C4-2B (cell line): ENCODE data around the gene LYRM4.

ENCODE experiments used
- ZFX ChIP-seq: fragments of 450-650 bp; IDR thresholded peaks from 2 replicates; pipeline ENCODE4 v1.6.1; 2017
- TF ChIP-seq, protein P1 (sequence below): fragments of 450-650 bp; conservative IDR thresholded peaks from 2 replicates; pipeline ENCODE4 v1.5.1; 2017; ENCODE audit warnings: mild to moderate bottlenecking

DNA sequence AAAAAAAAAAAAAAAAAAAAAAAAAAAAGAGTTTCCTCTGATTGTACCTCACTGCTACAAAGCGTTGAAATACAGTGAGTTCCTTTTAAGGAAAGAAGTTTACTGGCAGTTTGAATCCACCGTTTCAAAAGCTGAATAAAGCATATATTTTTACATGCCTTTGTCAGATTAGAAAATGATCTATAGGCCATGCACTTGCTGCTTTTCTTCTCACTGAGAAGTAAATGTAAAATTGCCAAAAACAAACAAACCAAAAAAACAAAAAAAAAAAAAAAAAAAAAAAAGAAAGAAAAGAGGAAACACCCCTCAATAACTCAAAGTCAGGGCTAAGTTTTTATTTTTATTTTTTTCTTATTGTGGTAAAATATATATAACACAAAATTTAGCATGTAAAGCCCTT, 81.9 kb downstream of the LYRM4 start:
- TF ChIP-seq, protein P1, sequence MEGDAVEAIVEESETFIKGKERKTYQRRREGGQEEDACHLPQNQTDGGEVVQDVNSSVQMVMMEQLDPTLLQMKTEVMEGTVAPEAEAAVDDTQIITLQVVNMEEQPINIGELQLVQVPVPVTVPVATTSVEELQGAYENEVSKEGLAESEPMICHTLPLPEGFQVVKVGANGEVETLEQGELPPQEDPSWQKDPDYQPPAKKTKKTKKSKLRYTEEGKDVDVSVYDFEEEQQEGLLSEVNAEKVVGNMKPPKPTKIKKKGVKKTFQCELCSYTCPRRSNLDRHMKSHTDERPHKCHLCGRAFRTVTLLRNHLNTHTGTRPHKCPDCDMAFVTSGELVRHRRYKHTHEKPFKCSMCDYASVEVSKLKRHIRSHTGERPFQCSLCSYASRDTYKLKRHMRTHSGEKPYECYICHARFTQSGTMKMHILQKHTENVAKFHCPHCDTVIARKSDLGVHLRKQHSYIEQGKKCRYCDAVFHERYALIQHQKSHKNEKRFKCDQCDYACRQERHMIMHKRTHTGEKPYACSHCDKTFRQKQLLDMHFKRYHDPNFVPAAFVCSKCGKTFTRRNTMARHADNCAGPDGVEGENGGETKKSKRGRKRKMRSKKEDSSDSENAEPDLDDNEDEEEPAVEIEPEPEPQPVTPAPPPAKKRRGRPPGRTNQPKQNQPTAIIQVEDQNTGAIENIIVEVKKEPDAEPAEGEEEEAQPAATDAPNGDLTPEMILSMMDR: no peak
- TF ChIP-seq ZFX: no peak
